Jurkat, Clone E6-1 (cell line): ENCODE data around the gene TTYH2.

Experiments
- DNase-seq: peaks from one replicate; pipeline ENCODE4 v3.0.0-alpha.2; 2011; ENCODE audit warnings: low read depth, low spot score
- H3K4me3 ChIP-seq: 2 replicates; pipeline ENCODE4 v1.5.1; 2011; ENCODE audit warnings: mild to moderate bottlenecking, low read length, control low read depth, moderate library complexity

TTYH2 gene

DNA sequence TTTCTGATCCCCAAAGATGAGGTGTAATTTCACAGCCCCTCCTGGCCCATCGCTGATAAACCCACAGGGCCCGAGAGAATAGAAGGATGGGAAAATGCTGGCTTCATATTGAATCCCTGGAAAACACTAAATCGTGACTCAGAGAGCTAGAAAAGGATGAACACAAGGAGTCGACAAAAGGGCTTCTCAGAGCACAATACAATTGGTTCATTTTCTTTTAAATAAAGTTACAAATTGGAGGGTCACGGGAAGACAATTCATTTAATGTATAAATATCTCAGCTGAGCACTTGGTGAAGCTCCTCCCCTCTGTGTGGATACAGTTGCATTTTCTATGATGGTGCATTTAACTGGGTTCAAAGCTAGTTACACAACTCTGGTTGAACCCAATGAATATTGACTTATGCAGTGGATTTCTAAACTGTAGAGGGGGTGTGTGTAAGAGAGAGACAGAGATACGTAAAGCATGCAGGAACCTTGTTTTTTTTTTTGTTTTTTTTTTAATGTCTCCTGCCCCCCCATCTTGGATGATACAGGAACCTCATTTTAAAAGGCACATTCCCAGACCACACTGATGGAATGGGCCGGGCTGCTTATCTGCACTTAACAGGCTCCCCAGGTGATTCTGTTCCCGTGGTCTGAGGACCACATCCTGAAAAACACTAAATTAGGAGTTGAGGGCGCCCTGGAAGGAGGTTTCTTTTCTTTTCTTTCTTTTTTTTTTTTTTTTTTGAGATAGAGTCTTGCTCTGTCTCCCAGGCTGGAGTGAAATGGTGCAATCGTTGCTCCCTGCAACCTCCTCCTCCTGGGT lies 14.1 kb downstream of the TTYH2 start:
- no peak for DNase-seq
- H3K4me3 ChIP-seq, result no peak overlapping the region

DNA sequence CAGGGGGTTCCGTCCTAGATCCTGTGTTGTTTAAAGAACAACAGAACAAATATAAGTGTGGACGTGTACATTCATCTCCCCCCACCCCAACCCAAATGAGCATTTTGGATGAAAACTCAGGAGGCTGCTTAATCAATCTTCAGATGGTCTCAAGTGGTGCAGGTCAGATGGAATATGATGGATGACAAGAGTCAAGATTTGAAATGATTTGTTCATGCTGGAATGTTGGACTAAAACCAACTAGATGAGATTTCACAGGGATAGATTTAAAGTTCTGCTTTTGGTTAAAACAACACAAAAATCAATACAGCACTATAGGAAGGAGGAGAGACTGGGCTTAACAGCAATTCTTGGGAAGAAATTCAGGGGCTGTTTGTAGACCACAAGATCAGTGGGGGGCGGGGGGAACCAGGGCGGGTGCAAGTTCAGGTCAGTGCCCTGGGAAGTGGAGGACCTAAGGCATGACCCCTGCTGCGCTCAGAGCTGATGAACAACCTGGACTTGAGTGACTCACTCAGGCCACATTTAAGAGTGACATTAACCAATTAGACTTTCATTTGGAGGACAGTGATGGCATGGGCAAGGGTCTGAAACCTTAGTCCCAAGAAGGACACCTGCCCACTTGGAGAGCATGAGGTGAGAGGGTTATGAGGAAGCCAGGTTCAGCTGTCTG lies 15.1 kb downstream of the TTYH2 start:
- no peak overlapping the region for H3K4me3 ChIP-seq
- DNase-seq, result no peak

DNA sequence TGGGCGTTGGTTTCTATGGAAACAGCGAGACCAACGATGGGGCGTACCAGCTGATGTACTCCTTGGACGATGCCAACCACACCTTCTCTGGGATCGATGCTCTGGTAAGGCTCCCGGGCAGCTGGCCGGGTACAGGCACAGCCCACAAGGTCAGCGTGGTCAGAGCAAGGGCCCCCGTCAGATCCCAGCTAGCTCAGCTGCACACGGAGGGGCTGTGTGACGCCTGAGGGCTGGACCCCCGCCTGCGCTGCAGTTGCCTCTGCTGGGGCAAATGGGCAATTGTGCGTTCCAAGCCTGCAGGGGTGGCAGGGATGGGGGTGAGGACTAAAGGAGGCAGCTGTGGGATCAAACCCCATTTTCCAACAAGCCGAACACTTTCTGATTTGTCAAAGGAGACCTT lies 17.5 kb downstream of the TTYH2 start:
- DNase-seq, result no peak
- no peak overlapping the region for H3K4me3 ChIP-seq

DNA sequence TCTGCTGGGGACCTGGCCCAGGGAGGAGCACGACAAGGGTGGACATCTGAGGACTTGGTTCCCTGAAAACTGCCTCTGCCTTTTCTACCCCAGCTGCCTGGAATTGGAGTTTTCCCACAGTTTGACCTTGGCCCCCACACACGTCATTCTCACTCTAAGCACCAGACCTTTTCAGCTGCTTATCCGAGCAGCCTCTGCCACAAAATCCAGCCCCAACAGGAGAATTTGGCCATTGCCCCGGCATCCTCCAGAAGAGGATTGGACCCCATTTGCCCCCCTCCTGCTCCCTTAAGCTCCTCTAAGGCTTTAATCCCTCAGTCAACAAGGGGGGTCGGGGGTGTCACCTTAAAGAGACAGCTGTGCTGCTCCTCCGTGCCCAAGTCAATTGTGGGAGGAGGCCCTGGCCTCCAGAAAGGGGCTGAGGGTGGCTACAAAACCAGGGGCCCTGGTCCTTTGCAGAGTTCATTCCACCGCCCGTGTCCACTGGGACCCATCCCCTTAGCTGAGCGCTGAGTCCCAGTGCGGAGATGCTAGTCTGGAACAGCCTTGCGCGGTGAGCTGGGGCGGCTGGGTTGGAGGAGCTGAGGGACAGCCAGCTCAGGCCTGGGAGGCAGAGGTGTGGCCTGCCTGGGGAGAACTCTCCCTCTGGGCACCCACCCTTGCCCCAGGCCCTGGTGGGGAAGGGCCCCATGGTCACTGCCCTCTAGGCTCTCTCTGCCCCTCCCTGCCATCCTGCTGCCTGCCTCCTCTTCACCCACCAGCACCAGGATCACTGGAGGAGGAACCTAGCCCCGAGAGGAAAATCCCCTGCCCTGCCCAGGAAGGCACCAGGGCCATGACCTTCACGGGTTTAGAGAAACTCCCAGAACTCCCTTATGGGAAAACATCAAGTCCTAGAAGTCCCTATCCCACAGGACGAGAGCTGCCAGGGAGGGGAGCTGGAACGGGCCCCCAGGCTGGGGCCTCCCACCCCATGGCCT lies 18.8 kb downstream of the TTYH2 start:
- no peak for DNase-seq
- H3K4me3 ChIP-seq, result no peak overlapping the region

DNA sequence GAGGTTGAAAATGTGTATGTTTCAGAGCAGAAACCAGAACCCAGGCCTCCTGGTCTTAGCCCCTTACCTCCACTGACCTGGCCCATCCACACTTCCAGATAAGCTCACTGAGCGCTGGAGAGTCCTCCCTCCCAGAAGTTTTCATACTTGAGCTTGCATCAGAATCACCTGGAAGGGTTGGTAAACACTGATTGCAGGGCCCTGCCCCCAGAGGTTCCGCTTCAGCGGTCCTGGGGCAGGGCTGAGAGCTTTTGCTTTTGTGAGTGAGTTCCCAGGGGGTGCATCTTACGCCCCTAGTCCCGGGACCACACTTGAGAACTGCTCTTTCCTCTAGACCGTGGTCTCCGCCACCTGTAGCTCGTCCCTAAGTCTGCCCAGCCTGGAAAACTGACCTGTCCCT lies 20.6 kb downstream of the TTYH2 start:
- DNase-seq, result no peak
- no peak overlapping the region for H3K4me3 ChIP-seq

DNA sequence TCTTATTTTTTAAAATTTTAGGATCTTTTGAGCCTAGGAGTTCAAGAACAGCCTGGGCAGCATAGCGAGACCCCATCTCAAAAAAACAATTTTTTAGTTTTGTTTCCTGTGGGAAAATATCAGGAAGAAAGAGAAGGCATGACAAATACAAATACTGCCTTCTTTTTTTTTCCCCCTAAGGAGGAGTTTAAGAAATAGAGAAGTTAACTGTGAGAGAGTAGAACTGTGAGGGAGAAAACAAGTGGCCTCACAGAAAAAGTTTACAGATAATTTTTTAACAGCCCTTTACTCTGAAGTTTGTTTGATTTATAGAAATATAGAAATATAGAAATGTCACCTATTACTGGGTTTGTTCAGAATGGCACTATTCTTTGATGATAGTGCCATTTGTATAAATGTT lies 21.1 kb downstream of the TTYH2 start:
- no peak for DNase-seq
- no peak overlapping the region for H3K4me3 ChIP-seq

DNA sequence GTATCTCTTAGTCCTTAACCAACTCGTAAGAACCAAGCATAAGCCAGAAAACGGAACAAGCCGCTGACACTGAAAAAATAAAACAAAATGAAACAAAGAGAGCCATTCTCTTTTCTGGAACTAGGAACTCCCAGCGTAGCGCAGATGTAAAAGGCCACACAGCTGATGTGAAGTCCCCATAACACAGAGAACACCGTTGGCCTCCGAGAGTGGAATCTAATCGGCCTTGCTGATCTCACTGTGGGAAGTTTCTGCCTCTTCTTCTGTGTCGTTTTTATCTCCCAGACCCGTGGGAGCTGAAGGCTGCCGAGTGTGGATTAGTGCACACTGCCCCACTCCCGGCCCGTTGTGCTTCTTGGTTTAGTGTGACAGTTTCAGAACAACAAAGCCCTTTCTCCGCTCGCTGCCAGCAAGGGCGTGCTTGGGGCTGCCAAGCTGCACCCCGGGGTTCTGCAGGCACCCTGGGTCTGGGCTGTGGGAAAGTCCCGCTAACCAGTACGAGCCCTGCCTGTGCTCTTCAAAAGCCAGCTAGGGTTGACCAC lies 21.7 kb downstream of the TTYH2 start:
- DNase-seq, result no peak
- H3K4me3 ChIP-seq, result no peak overlapping the region

DNA sequence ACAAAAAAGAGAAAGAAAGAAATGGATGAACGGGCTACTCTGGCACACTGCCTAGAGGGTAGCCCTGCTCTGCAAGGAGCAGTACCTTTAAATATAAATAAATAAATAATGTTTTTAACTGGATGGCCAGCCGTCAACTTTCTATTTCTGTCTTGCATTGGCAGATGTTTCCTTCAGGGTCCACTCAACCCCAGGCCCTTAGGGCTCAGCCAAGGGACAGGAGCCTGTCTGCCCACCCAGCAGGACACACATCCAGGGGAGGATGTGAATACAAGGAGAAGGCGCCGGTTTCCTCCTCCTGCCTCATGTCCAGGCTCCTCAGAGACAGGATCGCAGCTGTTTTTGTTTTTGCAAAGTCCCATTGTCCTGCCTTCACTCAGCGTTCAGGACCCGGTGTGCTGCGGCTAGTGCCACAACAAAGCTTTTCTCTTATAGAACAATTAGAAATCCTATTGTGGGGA lies 22.6 kb downstream of the TTYH2 start:
- H3K4me3 ChIP-seq, result no peak overlapping the region
- no peak for DNase-seq

DNA sequence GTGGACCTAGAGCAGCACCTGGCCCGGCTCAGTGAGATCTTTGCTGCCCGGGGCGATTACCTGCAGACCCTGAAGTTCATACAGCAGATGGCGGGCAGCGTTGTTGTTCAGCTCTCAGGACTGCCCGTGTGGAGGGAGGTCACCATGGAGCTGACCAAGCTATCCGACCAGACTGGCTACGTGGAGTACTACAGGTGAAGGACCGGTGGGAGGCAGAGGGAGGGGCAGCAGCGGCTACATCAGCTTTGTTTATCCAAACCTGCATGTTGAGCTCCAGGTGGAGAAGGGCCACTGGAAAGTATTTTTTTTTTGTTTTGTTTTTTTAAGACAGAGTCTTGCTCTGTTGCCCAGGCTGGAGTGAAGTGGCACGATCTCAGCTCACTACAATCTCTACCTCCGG lies 23.9 kb downstream of the TTYH2 start:
- no peak for DNase-seq
- no peak overlapping the region for H3K4me3 ChIP-seq

DNA sequence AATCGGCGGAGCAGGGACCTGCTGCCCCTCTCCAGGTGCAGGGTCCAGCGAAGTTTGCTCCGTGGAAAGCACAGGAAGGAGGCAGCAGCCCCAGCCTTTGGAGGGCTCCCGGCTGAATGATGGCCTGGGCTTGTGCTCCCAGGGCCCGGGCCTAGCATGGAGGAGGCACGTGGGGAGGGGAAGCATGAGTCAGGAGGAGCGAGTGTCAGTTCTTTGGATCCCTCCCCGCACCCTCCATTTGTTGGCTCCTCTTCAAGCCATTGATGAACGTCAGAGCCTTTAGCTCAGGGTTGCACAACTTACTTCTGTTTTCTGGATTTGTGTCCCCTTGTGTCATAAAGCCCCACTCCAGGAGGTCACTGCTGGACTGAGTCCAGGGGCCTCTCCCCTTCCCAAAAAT lies 25.8 kb downstream of the TTYH2 start:
- DNase-seq, result no peak
- H3K4me3 ChIP-seq, result no peak overlapping the region

DNA sequence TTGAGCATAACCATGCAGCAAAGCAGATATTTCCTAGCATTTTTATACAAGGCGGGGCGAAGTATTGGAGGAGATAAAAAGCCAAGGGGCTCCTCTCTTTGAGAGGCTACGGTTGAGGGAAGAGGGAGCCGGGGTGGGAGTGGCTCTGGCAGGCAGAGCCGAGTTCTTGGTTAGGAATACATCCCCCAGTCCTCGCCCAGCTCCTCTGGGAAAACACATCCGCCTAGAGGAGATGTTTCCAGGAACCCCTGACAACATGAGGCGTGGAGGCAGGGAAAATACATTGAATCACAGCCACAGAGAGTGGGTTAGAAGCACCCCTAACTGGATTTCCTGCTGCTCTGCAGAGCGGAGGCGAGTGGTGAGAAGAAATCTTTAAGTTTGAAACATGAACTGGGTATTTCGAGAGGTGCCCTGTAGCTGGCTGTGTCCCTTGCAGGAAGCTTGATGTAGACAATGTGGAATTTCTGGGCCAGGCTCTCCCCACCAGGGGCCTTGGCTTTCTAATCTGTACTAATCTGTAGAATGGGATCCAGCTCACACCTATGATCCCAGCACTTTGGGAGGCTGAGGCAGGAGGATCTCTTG lies 27.3 kb downstream of the TTYH2 start:
- H3K4me3 ChIP-seq, result no peak overlapping the region
- no peak for DNase-seq

DNA sequence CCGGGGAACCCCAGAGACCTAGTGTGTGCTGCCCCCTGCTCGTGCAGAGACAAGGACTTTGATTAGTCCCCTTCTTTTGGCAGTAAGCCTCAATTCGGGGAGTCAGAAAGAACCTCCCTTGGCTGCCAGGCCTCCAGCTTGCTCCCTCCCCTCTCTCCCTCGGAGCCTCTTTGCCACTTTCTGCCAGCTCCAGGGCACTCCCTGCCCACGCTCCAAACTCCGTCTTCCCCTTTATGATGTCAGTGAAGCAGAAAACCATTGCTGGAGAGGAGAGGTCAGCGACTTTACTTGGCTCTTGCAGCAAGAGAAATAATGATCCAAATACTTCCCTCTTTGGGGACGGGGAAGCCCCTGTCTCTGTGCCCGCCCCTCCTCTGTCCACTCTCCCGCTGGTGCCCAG lies 28.1 kb downstream of the TTYH2 start:
- no peak for DNase-seq

DNA sequence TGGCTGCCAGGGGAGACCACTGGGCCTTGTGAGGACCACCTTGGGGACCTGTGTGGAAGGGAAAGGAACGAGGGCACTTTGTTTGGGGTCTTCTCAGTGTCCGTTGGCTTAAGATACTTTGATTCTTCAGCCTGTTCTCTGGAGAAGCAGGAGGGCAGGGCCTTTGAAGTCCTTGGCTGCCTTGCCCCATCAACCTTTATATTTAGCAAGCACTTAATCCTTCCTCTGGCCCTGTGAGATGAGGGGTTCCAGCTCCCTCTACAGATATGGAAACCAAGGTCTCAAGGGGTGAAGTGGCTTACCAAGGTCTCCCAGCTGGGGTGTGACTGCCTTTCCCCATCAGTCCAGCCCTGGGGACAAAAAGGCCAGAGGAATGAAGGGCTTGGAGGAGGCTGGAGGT lies 28.5 kb downstream of the TTYH2 start:
- no peak overlapping the region for H3K4me3 ChIP-seq
- DNase-seq, result no peak

More for the DNA sequence above, 28.1 kb downstream of the TTYH2 start:
- H3K4me3 ChIP-seq, result no peak overlapping the region

DNA sequence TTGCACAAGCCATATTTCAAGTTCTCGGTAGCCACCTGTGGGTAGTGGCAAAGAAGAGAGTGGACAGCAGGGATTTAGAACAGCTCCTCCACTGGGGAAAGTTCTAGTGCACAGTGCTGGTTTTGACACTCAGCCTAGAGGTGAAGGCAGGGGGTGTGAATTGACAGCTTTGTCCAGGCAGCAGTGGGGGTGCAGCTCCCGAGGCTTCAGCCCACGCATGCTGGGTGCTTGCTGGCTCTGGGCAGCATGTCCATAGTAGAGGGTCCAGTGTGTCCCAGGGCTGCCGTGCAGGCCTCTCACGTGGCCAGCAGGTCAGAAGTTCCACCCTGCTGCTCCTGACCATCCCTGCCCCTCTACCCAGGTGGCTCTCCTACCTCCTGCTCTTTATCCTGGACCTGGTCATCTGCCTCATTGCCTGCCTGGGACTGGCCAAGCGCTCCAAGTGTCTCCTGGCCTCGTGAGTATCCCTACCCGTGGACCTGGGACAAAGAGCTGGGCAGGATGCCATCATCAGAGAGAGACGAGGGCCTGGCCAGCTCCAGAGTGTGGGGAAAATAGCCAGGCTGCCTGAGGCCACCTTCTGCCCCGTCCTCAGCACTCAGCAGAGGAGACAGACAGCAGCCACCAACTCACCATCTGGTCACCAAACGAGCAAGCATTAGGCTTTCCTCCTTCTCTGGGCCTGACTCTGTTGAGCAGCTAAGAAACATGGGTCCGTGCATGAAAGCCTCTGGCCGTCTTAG lies 29.8 kb downstream of the TTYH2 start:
- DNase-seq, result no peak

DNA sequence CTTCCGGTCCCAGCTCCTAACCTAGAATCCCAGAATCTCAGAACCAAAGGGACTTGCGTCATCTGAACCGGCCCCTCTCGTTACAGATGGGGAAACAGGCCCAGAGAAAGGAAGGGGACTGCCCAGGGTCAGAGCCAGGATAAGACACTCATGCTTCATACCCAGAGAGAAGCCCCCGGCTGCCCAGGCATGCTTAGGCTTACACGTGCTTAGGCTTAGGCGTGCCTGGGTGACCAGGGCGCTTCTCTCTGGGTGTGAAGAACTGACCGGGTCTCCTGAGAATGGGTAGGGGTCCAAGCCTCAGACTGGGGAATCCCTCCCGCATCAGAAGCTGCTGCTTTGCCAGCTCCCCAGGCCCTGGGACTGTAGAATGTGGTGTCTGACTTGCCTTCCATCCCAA lies 30.8 kb downstream of the TTYH2 start:
- H3K4me3 ChIP-seq, result no peak overlapping the region
- DNase-seq, result no peak

More for the DNA sequence above, 29.8 kb downstream of the TTYH2 start:
- H3K4me3 ChIP-seq, result no peak overlapping the region

DNA sequence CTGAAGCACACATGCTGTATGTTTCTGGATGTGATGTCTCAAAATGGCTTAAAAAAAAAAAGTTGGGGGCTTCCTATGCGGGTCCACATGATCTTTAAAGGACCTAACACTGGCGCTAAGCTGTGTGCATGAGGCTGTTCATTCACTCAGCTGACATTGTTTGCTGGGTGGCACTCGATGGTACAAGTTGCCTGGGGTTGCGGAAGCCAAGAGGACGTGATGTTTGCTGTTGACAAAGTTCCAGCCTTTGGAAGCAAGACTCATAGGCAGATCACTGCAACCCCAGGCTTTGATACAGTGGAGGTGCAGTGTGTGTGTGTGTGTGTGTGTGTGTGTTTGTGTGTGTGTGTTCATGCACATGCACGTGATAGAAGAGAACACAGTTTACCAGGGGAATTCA lies 31.2 kb downstream of the TTYH2 start:
- no peak overlapping the region for H3K4me3 ChIP-seq
- no peak for DNase-seq

DNA sequence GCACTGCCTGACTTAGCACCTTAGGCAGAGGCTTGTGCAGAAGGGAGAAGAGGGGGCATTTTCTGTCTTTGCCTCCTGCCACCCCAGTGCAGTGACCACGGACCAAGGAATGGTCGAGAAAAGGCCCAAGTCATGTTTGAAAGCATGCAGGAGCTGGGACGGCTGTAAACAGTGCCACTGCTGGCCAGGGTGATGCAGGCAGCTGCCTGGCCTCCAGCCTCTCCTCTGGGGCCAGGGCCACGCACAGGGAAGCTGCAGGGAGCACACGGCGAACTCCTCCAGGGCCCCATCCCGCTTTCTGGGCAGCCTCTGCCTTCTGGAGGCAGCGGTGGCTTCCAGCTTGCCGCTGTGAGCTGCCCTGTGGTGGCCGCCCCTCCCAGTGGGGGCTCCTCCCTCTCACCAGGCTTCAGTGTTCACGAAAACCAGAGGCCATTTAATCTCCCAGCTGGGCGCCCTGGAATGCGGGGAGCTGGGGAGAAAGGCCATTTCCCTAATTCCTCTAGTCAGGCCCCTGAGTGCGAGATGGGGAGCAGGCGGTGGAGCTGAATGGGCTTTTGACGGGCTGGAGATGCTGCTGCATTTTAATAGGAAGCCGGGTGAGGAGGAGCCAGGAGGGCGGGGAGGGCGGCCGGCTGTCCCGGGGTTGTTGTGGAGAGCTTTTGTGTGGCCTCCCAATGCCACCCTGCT lies 31.9 kb downstream of the TTYH2 start:
- DNase-seq, result no peak
- H3K4me3 ChIP-seq, result no peak overlapping the region

DNA sequence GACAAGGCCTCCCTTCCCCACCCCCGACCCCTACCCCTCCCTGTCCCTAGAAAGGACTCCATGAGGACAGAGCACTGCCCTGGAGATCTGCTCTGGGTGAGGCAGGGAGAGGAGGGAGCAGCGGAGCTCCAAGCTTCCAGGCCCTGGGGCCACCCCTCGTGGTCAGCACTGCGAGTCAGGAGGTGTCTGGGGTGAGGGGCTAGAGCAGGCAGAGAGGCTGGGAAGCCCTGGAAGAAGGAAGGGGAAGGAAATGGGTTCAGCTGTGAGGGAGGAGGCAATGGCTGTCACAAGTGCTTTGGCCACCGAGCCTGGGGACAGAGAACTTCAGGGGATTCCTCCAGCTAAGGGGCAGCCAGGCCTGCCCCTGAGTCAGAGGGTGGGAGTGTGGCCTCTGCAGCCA lies 32.5 kb downstream of the TTYH2 start:
- no peak overlapping the region for H3K4me3 ChIP-seq
- DNase-seq, result no peak
